ENCODE data around the gene MBD3. TPM values are rescaled to one million over a fixed set of nuclear protein-coding genes. Genes with fewer than 3 reads are reported as not detected.

MBD3 gene
- total RNA-seq, 1 experiment from 2014 or later, result 114 TPM

DNA sequence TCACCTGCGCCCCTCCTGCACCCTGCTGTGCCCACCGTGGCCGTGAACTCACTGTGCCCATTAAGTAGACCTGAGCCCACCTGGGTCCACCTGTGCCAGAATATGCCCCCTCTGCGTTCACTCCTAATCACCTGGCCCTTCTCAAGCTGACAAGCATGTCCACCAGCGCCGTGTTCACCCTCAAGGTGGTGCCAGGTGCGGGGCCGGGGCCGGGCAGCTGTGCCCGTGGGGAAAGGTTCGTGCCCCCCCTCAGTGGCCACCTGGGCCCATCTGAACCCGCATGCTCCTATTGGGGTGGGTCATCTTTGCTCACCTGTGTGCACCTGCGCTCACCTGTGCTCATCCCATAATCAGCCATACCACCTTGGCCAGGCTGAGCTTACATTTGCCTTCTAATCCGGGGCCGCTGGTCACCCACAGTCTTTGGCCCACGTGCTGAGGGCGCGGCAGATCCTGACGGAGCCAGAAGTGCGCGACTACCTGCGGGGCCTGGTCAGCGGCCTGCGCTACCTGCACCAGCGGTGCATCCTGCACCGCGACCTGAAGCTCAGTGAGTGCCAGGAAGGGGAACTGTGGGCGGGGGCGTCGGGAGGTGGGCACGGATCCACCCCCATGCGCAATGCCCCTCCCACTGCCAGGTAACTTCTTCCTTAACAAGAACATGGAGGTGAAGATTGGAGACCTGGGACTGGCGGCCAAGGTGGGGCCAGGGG, 66.4 kb downstream of the MBD3 start:
- Mint-ChIP-seq H3K27me3 (ENCODE audit: insufficient read depth, unreplicated experiment) (peaks cover 36% of the 10 kb centered on the region), H3K27ac (ENCODE audit: low read depth, unreplicated experiment) (no peak overlapping the region), H3K4me3 (ENCODE audit: unreplicated experiment) (no peak overlapping the region), H3K9me3 (ENCODE audit: unreplicated experiment) (no peaks in the 10 kb centered on the region), H3K4me1 (ENCODE audit: insufficient read depth, unreplicated experiment) (no peaks in the 10 kb centered on the region), H3K36me3 (ENCODE audit: insufficient read depth, unreplicated experiment) (no peaks in the 10 kb centered on the region)
- no TSS peak for BruUV-seq (replicated peaks)
- DNase-seq (ENCODE audit: unreplicated experiment), result no peak
- TF ChIP-seq, protein P1, sequence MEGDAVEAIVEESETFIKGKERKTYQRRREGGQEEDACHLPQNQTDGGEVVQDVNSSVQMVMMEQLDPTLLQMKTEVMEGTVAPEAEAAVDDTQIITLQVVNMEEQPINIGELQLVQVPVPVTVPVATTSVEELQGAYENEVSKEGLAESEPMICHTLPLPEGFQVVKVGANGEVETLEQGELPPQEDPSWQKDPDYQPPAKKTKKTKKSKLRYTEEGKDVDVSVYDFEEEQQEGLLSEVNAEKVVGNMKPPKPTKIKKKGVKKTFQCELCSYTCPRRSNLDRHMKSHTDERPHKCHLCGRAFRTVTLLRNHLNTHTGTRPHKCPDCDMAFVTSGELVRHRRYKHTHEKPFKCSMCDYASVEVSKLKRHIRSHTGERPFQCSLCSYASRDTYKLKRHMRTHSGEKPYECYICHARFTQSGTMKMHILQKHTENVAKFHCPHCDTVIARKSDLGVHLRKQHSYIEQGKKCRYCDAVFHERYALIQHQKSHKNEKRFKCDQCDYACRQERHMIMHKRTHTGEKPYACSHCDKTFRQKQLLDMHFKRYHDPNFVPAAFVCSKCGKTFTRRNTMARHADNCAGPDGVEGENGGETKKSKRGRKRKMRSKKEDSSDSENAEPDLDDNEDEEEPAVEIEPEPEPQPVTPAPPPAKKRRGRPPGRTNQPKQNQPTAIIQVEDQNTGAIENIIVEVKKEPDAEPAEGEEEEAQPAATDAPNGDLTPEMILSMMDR (IDR thresholded peaks at IDR 0.05; ENCODE audit: unreplicated experiment), result no peak
- POLR2A ChIA-PET, result interaction anchor here (0.7 kb wide), 1 partner anchor 15 kb away, joined by 3 read pairs; no protein-coding TSS in a partner anchor
- intact Hi-C loops (cut with micrococcal nuclease), result no loop called here
- CTCF ChIA-PET, result interaction anchor here (0.6 kb wide), 1 partner anchor 11 kb away, joined by 4 read pairs; no protein-coding TSS in a partner anchor

DNA sequence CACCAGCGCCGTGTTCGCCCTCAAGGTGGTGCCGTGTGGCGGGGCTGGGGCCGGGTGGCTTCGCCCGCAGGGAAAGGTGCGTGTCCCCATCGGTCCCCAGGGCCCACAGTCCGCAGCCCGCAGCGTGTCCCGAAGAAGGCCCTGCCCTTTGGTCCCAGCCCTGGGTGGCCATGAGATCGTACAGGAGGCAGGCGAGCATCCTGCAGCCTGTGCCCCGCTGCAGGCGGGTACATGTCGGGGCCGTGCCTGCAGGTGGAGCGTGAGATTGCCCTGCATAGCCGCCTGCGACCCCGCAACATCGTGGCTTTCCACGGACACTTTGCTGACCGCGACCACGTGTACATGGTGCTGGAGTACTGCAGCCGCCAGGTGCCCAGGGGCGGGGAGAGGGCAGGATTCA, 67.3 kb downstream of the MBD3 start:
- ChIA-PET CTCF (no interaction called here), POLR2A (no interaction called here)
- H3K36me3 Mint-ChIP-seq (ENCODE audit: insufficient read depth, unreplicated experiment), result no peaks in the 10 kb centered on the region
- no peak overlapping the region for H3K4me3 Mint-ChIP-seq (ENCODE audit: unreplicated experiment)
- intact Hi-C loops (cut with micrococcal nuclease), result no loop called here
- H3K4me1 Mint-ChIP-seq (ENCODE audit: insufficient read depth, unreplicated experiment), result no peaks in the 10 kb centered on the region
- H3K9me3 Mint-ChIP-seq (ENCODE audit: unreplicated experiment), result no peaks in the 10 kb centered on the region
- no peak overlapping the region for H3K27ac Mint-ChIP-seq (ENCODE audit: low read depth, unreplicated experiment)
- no peak for DNase-seq (ENCODE audit: unreplicated experiment)
- peaks cover 36% of the 10 kb centered on the region for H3K27me3 Mint-ChIP-seq (ENCODE audit: insufficient read depth, unreplicated experiment)
- TF ChIP-seq, protein P1 (IDR thresholded peaks at IDR 0.05; ENCODE audit: unreplicated experiment), result no peak
- no TSS peak for BruUV-seq (replicated peaks)

DNA sequence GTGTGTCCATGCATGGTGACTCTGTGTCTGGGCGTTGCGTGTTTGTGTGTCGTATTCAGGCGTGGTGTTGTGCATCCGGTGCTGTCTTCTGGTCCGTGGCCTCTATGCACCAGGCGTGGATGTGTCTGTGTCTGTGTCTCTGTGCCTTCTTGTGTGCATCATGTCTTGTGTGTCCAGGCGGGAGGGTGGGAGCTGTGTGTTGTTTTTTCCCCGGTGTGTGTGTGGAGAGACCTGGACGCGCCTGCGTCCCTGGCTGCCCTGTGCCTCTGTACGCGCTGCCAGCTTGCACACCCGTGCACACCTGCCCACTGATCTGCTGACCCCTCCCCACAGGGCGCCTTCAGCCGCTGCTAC, 67.7 kb downstream of the MBD3 start:
- Mint-ChIP-seq H3K27ac (ENCODE audit: low read depth, unreplicated experiment) (no peak overlapping the region), H3K36me3 (ENCODE audit: insufficient read depth, unreplicated experiment) (no peaks in the 10 kb centered on the region), H3K27me3 (ENCODE audit: insufficient read depth, unreplicated experiment) (peaks cover 36% of the 10 kb centered on the region), H3K4me3 (ENCODE audit: unreplicated experiment) (no peak overlapping the region), H3K9me3 (ENCODE audit: unreplicated experiment) (no peaks in the 10 kb centered on the region), H3K4me1 (ENCODE audit: insufficient read depth, unreplicated experiment) (no peaks in the 10 kb centered on the region)
- intact Hi-C loops (cut with micrococcal nuclease), result no loop called here
- TF ChIP-seq, protein P1 (IDR thresholded peaks at IDR 0.05; ENCODE audit: unreplicated experiment), result no peak
- ChIA-PET CTCF (interaction anchor here (0.5 kb wide), 1 partner anchor 148 kb away, joined by 7 read pairs; no protein-coding TSS in a partner anchor), POLR2A (no interaction called here)
- DNase-seq (ENCODE audit: unreplicated experiment), result no peak
- no TSS peak for BruUV-seq (replicated peaks)

DNA sequence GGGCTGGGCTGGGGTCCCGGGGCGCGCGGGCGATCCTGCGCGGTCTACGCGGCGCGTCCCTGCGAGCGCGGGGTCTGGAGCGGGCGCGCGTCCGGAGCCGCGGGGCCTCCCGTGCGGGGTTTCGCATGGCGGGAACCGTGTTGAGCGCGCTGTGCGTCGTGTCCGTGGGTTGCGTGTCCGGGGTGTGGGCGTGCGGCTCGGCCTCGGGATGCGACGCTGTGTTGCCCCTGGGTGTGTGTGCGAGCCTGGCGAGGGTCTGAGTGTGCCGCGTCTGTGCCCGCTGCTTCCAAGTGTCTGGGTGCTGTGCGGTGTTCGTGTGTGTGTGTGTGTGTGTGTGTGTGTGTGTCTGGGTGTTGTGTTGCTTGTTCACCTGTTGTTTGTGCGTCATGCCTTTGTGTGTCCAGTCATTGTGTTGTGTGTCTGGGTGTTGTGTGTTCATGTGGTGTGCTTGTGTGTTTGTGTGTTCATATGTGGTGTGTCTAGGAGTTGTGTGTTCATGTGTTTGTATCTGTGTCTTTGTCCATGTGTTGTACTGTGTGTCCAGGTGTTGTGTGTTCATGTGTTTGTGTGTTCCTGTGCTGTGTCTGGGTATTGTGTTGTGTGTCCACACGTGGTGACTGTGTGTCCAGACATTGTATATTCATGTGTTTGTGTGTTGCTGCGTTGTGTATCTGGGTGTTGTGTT, 68.2 kb downstream of the MBD3 start:
- no peaks in the 10 kb centered on the region for H3K4me1 Mint-ChIP-seq (ENCODE audit: insufficient read depth, unreplicated experiment)
- no peaks in the 10 kb centered on the region for H3K9me3 Mint-ChIP-seq (ENCODE audit: unreplicated experiment)
- H3K36me3 Mint-ChIP-seq (ENCODE audit: insufficient read depth, unreplicated experiment), result no peaks in the 10 kb centered on the region
- no peak for DNase-seq (ENCODE audit: unreplicated experiment)
- ChIA-PET CTCF (interaction anchor here (0.5 kb wide), 1 partner anchor 148 kb away, joined by 7 read pairs; no protein-coding TSS in a partner anchor), POLR2A (no interaction called here)
- intact Hi-C loops (cut with micrococcal nuclease), result no loop called here
- no peak overlapping the region for H3K4me3 Mint-ChIP-seq (ENCODE audit: unreplicated experiment)
- BruUV-seq (replicated peaks), result no TSS peak
- TF ChIP-seq, protein P1 (IDR thresholded peaks at IDR 0.05; ENCODE audit: unreplicated experiment), result no peak
- peaks cover 36% of the 10 kb centered on the region for H3K27me3 Mint-ChIP-seq (ENCODE audit: insufficient read depth, unreplicated experiment)
- no peak overlapping the region for H3K27ac Mint-ChIP-seq (ENCODE audit: low read depth, unreplicated experiment)

Other genes starting within 250 kb of the MBD3 start
- gene NDUFS7, start 209.0 kb downstream of the MBD3 start, total RNA-seq (2022), result 135 and 137 TPM in 2 replicates
- 3.2 and 7.0 TPM in 2 replicates for gene GAMT, start 191.3 kb downstream of the MBD3 start, total RNA-seq (2022)
- gene DAZAP1, start 185.3 kb downstream of the MBD3 start, total RNA-seq (2022), result 219 and 246 TPM in 2 replicates
- 1,168 and 1,243 TPM in 2 replicates for gene RPS15, start 154.5 kb downstream of the MBD3 start, total RNA-seq (2022)
- gene APC2, start 142.7 kb downstream of the MBD3 start, total RNA-seq (2022), result 0.15 and 0.23 TPM in 2 replicates
- 36.3 and 40.5 TPM in 2 replicates for gene C19orf25, start 113.7 kb downstream of the MBD3 start, total RNA-seq (2022)
- 3.4 and 3.7 TPM in 2 replicates for gene PCSK4, start 102.5 kb downstream of the MBD3 start, total RNA-seq (2022)
- gene REEP6, start 101.7 kb downstream of the MBD3 start, total RNA-seq (2022), result 3.8 TPM in 2 replicates
- 11.1 and 13.7 TPM in 2 replicates for gene ADAMTSL5, start 79.8 kb downstream of the MBD3 start, total RNA-seq (2022)
- 0.21 and 0.22 TPM in 2 replicates for gene PLK5, start 68.8 kb downstream of the MBD3 start, total RNA-seq (2022)
- gene MEX3D, start 24.5 kb downstream of the MBD3 start, total RNA-seq (2022), result 18.7 and 20.0 TPM in 2 replicates
- 211 and 256 TPM in 2 replicates for gene UQCR11, start 12.6 kb upstream of the MBD3 start, total RNA-seq (2022)
- 79.7 and 100 TPM in 2 replicates for gene TCF3, start 59.8 kb upstream of the MBD3 start, total RNA-seq (2022)
- gene ONECUT3, start 160.6 kb upstream of the MBD3 start, total RNA-seq (2022), result 0.02 TPM in 1 of 2 replicates, not detected in the other
- gene ATP8B3, start 219.4 kb upstream of the MBD3 start, total RNA-seq (2022), result 5.6 and 9.3 TPM in 2 replicates

Measured in MCF 10A (cell line).